CD4-positive, alpha-beta T cell treated with Interleukin-1 beta for 1 hour (primary cell): ENCODE measurements around the gene BRS3.
A peak's percentile ranks its signal among the peaks of the same experiment; 100 is the strongest.

ENCODE experiments used
- DNase-seq, 2 donors: peaks; one replicate each; pipeline ENCODE4 v3.0.0-alpha.2; 2020 to 2022

BRS3 gene

DNA sequence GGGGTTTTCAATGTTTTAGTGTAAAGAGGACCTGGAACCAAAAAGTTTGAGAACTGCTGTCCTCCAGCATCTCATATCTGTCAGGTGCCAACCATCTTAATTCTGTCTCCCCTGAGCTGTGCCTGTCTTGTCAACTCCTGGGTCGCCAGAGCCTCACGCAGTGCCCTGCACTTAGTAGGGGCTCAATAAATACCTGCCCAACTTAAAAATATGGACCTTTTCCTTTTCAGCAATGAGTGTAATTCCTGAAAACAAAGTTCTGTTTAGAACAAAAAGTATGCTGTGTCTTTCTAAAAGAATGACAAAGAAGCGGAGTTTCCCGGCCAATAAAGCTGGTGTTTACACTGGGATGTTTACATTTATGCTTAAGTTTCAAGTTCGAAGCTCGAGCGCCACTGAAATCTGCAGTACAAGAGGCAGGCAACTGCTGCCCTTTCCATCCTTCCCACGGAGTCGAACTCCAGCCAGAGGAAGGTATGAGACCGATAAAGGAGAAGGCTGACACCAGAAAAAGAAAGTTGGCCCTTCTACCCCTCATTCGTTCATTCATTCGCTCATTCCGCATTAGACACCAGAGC lies 8.5 kb downstream of the BRS3 start:
- no peak for DNase-seq

- DNase-seq = peak; percentile 90
Measured at GRCh38 chrX:136496764-136497555, 9.2 kb downstream of the BRS3 start.

GRCh38 chrX:136497556-136498052 lies 9.9 kb downstream of the BRS3 start, which contains the start of gene HTATSF1:
TSS of gene HTATSF1 (plus strand) at chrX:136497592. CDS start at chrX:136497685, 93 bp downstream.
- no peak for DNase-seq

GRCh38 chrX:136519069-136519468 lies 31.3 kb downstream of the BRS3 start:
- DNase-seq = no peak

GRCh38 chrX:136523770-136524169 lies 36.0 kb downstream of the BRS3 start:
- DNase-seq = no peak

- no peak for DNase-seq
Measured at GRCh38 chrX:136525738-136526606, 38.2 kb downstream of the BRS3 start.

DNA sequence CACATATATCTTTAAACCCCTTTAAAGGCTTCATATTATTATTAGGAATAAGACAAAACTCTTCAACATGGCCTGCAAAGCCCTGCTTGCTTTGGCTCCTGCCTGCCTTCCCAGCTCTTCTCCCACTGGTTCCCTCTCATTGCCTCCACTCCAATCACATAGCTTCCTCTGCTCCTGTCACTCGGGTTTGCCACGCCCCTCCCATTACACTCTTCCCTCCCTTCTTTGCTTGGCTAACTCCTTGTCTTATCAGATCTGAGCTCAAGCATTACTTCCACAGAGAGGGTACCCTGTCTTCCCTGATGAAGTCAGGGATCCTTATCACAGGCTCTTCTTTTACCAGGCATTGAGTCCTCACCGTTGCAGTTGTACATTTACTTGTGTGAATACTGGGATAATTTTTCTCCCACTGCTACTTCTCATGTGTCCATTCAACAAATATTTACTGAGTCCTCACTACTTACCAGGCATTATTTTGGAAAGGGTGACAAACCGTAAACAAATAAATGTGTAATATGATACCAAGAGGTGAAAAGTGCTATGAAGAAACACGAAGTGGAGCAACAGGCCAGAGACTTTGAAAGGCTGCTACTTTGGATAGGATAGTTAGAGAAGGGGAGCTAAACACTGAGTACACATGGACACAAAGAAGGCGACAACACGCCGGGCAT lies 41.0 kb downstream of the BRS3 start:
- no peak for DNase-seq

- DNase-seq = no peak
Measured at GRCh38 chrX:136529795-136530194, 42.0 kb downstream of the BRS3 start.

DNA sequence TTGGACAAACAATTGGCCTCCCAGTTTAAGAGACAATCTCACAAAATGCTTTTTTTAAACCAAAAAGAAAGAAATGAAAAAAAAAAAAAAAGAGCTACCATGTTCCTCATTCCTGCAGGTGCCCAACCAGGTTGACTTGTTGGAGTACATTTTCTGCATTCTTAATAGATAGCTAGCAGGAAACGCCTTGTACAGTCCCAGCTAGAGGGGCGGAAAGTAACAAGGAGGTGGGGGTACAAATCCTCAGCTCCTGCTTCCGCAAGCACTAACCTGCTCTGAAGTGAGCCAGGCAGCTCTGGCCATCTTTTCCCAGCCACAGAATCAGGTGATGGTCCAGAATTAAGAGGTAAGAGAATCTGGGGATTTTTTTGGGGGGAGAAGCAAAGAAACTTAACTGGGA lies 44.2 kb downstream of the BRS3 start, which contains the start of gene VGLL1:
Gene VGLL1, plus strand, starts transcription at position 265 of the 400 bp plus-strand sequence. CDS start 3,806 bp downstream, outside the sequence.
- DNase-seq = no peak

DNA sequence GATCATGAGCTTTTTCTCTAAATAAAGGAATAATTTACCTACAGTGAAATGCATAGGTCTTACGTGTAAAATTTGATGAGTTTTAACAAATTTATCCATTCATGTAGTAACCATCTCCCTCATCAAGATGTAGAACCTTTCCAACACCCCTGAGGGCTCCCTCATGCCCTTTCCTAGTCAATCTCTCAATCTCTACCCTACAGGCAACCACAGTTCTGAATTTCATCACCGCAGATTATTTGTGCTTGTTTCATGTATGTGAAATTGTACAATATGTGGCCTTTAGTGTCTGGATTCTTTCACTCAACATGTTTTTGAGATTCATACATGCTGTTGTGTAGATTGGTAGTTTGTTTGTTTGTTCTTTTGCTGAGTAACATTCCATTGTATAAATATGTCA lies 46.4 kb downstream of the BRS3 start:
- DNase-seq = no peak

- DNase-seq = no peak
Measured at GRCh38 chrX:136538811-136539210, 51.1 kb downstream of the BRS3 start.

DNA sequence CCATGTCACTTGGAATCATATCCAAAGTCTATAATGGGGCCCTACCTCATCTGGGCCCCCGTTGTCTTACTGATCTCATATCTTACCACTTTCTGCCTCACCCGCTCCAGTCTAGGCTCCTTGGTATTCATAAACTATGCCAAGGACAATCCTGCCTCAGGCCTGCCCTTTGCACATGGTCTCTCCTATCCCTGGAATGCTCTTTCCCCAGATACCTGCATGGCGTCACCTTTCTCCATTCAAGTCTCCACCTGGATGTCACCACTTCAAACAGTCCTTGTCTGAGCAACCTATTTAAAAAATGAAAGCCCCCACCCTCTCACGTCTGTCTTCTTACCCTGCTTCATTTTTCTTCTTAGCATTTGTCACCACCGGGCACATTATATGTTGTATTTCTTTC lies 52.5 kb downstream of the BRS3 start:
- no peak for DNase-seq

DNA sequence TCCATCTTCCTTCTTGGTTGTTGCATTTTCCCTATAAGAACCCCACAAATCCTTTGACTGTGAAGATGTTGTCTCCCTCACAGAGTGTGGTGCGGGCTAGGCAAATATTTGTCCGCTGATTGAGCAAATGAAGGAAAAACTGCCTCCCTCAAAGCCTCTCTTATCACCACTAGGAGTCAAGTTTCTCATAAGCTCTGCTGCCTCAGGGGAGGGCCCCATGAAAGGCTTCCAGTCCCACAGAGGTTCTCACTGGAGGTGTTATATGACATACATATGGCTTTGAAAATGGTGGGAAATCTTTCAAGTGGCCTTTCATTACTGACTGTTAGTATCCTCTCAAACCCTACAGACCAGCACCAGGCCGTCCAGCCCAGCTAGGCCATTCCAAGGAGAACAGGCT lies 53.5 kb downstream of the BRS3 start:
- no peak for DNase-seq

DNA sequence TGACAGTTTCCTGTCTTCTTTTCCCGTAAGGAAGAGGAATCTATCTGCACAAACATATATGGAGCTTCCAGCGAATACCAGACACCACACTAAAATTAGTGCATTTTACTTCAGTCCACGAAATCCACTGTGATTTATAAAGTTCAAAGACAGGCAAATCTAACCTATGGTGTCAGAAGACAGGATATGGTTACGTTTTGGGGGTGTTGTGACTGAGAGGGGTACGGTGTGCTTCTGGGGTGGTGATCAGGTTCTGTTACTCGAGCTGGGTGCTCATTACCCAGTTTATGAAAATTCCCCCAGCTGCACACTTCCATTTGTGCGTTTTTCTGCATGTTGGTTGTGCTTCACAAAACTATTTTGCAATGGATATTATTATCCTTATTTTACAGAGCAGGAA lies 54.5 kb downstream of the BRS3 start:
- no peak for DNase-seq
